K562 (cell line): ENCODE measurements around the gene SPRR3. TPM values are rescaled to one million over a fixed set of nuclear protein-coding genes. Genes with fewer than 3 reads are reported as not detected.

Source experiments
- ATAC-seq: fragments of 200-7000 bp; cut with Tn5 transposase; 3 replicates; pipeline ENCODE4 v1.9.1; 2020; ENCODE audit warnings: moderate library complexity
- BruUV-seq: library from RNA; stranded (reverse); fragments of 400-500 nt; replicated peaks from 2 replicates; lab custom pipeline; 2021; lab: Mats Ljungman, UMichigan
- CTCF ChIA-PET: fragments of 300-600 bp; formaldehyde crosslinking; extraction: SDS; loops from one replicate; lab custom pipeline; 2021; ENCODE audit warnings: low intra/inter-chr PET ratio; lab: Yijun Ruan, JAX
- POLR2A ChIA-PET: fragments of 300-600, 350-650 bp; sonication (Branson Sonifier 250); formaldehyde crosslinking; extraction: SDS; loops from one replicate; lab custom pipeline; 2021; ENCODE audit warnings: antibody characterized with exemption, inconsistent platforms; lab: Yijun Ruan, JAX
- DNase-seq, 4 experiments: peaks; one replicate each; pipeline versions ENCODE4 v3.0.0 to v3.0.0-alpha.2; 2011 to 2018; ENCODE audit warnings: low spot score in 3 of 4, mixed read lengths in 3 of 4; ENCODE audit errors: extremely low read depth in 1 of 4
- FAIRE-seq: peaks from 2 replicates; lab custom pipeline; 2011; peaks lifted over from hg19 to GRCh38; lab: Jason Lieb, UNC
- H2AFZ ChIP-seq: 2 replicates; pipeline ENCODE4 v1.6.0; 2011; ENCODE audit warnings: low read depth, low read length, control low read depth, inconsistent platforms
- H3K27ac ChIP-seq: fragments of 200-600 bp; 3 replicates; pipeline ENCODE4 v1.8.0; 2011; ENCODE audit warnings: low read depth, mild to moderate bottlenecking, control low read depth, inconsistent platforms, low read length, moderate library complexity, mixed read lengths; ENCODE audit errors: extremely low read depth
- H3K27me3 ChIP-seq, 2 experiments: fragments of 300-600 bp in 1 of 2; 2 replicates in 1 of 2; 3 replicates in 1 of 2; pipeline versions ENCODE4 v1.6.0 to v1.8.0; 2011; ENCODE audit warnings: inconsistent platforms in 2 of 2, low read length in 2 of 2, mild to moderate bottlenecking in 1 of 2, mixed read lengths in 1 of 2, moderate library complexity in 1 of 2; ENCODE audit not compliant: control insufficient read depth in 2 of 2, insufficient read depth in 2 of 2
- H3K36me3 ChIP-seq: fragments of 300-600 bp; 3 replicates; pipeline ENCODE4 v1.8.0; 2011; ENCODE audit warnings: mild to moderate bottlenecking, low read length, inconsistent platforms; ENCODE audit not compliant: control insufficient read depth, insufficient read depth
- H3K4me1 ChIP-seq, 2 experiments: fragments of 200-600 bp in 1 of 2; replicated peaks in 1 of 2; 2 replicates in 1 of 2; 3 replicates in 1 of 2; pipeline versions ENCODE4 v1.5.1 to v1.8.0; 2011; ENCODE audit warnings: inconsistent platforms in 2 of 2, low read length in 2 of 2, mild to moderate bottlenecking in 1 of 2, mixed read lengths in 1 of 2, moderate library complexity in 1 of 2; ENCODE audit not compliant: control insufficient read depth in 2 of 2, insufficient read depth in 2 of 2
- H3K4me2 ChIP-seq: 2 replicates; pipeline ENCODE4 v1.6.1; 2011; ENCODE audit warnings: low read length, control low read depth, inconsistent platforms, mixed read lengths; ENCODE audit not compliant: insufficient read depth
- H3K4me3 ChIP-seq: fragments of 200-600 bp; sonication (generic), shearing (Covaris generic); 2 replicates; pipeline ENCODE4 v1.5.1; 2016; ENCODE audit warnings: control low read depth, inconsistent platforms
- H3K79me2 ChIP-seq: fragments of 200-600 bp; 3 replicates; pipeline ENCODE4 v1.8.0; 2011; ENCODE audit warnings: low read length, inconsistent platforms; ENCODE audit not compliant: control insufficient read depth, insufficient read depth
- H3K9ac ChIP-seq, 2 experiments: 2 replicates each; pipeline versions ENCODE4 v1.6.0 to v1.6.1; 2011; ENCODE audit warnings: low read depth in 2 of 2, low read length in 2 of 2, control low read depth in 1 of 2, inconsistent platforms in 1 of 2, mild to moderate bottlenecking in 1 of 2, mixed read lengths in 1 of 2; ENCODE audit not compliant: insufficient read depth in 1 of 2
- H3K9me1 ChIP-seq: one replicate; pipeline ENCODE4 v1.6.0; 2011; ENCODE audit warnings: inconsistent platforms, mild to moderate bottlenecking, low read length, moderate library complexity; ENCODE audit not compliant: control insufficient read depth, insufficient read depth
- H3K9me3 ChIP-seq: replicated peaks from 2 replicates; pipeline ENCODE4 v1.5.1; 2011; ENCODE audit warnings: low read depth, low read length, inconsistent platforms; ENCODE audit not compliant: control insufficient read depth, insufficient read depth
- H4K20me1 ChIP-seq: replicated peaks from 2 replicates; pipeline ENCODE4 v1.6.1; 2011; ENCODE audit warnings: low read length, inconsistent platforms, mixed read lengths; ENCODE audit not compliant: control insufficient read depth, insufficient read depth
- BRD4 ChIP-seq: fragments of 200-600 bp; sonication (generic); IDR thresholded peaks from 2 replicates; pipeline ENCODE4 v1.6.1; 2017; ENCODE audit warnings: inconsistent platforms
- MED1 ChIP-seq: sonication (generic); formaldehyde crosslinking; IDR thresholded peaks from 2 replicates; pipeline ENCODE4 v1.8.1; 2023; ENCODE audit warnings: missing genetic modification reagents, borderline replicate concordance
- PHF8 ChIP-seq: fragments of 200-600 bp; sonication (generic); IDR thresholded peaks from 2 replicates; pipeline ENCODE4 v1.6.1; 2012; ENCODE audit warnings: mixed run types, mild to moderate bottlenecking, inconsistent platforms, low read length, moderate library complexity, borderline replicate concordance
- RERE ChIP-seq: sonication (generic); formaldehyde crosslinking; IDR thresholded peaks from 2 replicates; pipeline ENCODE4 v1.8.0; 2023; ENCODE audit warnings: missing genetic modification reagents, mild to moderate bottlenecking, borderline replicate concordance
- RFX1 ChIP-seq: fragments of 450-650 bp; IDR thresholded peaks from 2 replicates; pipeline ENCODE4 v1.6.1; 2016; ENCODE audit warnings: mild to moderate bottlenecking, moderate library complexity
- SRF ChIP-seq, 2 experiments: fragments of 250-450, 450-650 bp in 1 of 2; sonication (Bioruptor Pico) in 1 of 2; sonication (generic) in 1 of 2; formaldehyde crosslinking; IDR thresholded peaks; 2 replicates each; pipeline versions ENCODE4 v1.5.0 to v1.5.1; 2020 to 2022; ENCODE audit warnings: mild to moderate bottlenecking in 1 of 2, missing genetic modification reagents in 1 of 2
- ZNF121 ChIP-seq: sonication (generic); formaldehyde crosslinking; conservative IDR thresholded peaks from 2 replicates; pipeline ENCODE4 v1.8.0; 2022; ENCODE audit warnings: missing genetic modification reagents
- WGBS: fragments of 100-300 bp; shearing (Covaris generic); methylation state at CpG from one replicate; pipeline ENCODE4 v1.1.6; 2016; ENCODE audit warnings: low coverage, mixed read lengths; ENCODE audit not compliant: insufficient coverage; ENCODE audit errors: missing lambda C conversion rate; 5-methylcytosine and 5-hydroxymethylcytosine counted together
- in situ Hi-C: fragments of 300-500 bp; cut with MboI; formaldehyde crosslinking; loops from 4 replicates; pipeline ENCODE4 v1.15.0; 2018; ENCODE audit warnings: inconsistent platforms, mixed read lengths
- intact Hi-C: fragments of 100-400 bp; cut with micrococcal nuclease; formaldehyde crosslinking; loops from 2 replicates; pipeline ENCODE4 v1.14.2; 2022
- polyA plus RNA-seq, 8 experiments: library from polyadenylated mRNA; depleted of rRNA in 4 of 8; stranded (reverse) in 5 of 8; unstranded in 3 of 8; fragments of >200 nt; fragmentation: Nextera tagmentation in 2 of 8; fragmentation: Illumina TruSeq in 1 of 8; extraction: Ambion mirVana in 2 of 8; extraction: Trizol in 1 of 8; gene quantifications; 2 replicates each; pipeline versions ENCODE4 v1.2.1 to v1.2.3, GENCODE V29; 2011 to 2014; ENCODE audit warnings: inconsistent platforms in 1 of 8, missing spikeins in 1 of 8
- total RNA-seq, 7 experiments: library from RNA; depleted of rRNA in 6 of 7; stranded (reverse); fragments of >200 nt in 6 of 7; fragmentation: Illumina TruSeq in 2 of 7; extraction: Trizol in 2 of 7; gene quantifications; 2 replicates each; pipeline versions ENCODE4 v1.2.1 to v1.2.3, GENCODE V29; 2011 to 2021; ENCODE audit warnings: low replicate concordance in 1 of 7

SPRR3 gene
- total and polyA plus RNA-seq, 9 of the 15 experiments (the other 6 are each of a cell fraction or from before 2014, with no cell fraction given) = not detected

GRCh38 chr1:153035211-153035610 is 33.7 kb downstream of the SPRR3 start:
- TF ChIP-seq PHF8 = no peak
- TF ChIP-seq ZNF121 = no peak
- 0 out of 2 replicates have a peak, but pooled peaks have one; percentile 8 for TF ChIP-seq RFX1
- no peaks in the 10 kb centered on the region for H3K9me3 ChIP-seq
- H3K4me3 ChIP-seq = no peak overlapping the region
- no peaks in the 10 kb centered on the region for H3K79me2 ChIP-seq
- 6% methylated on average over 1 of the region's 1 CpG for WGBS
- POLR2A ChIA-PET = no interaction called here
- no peak overlapping the region for H3K27ac ChIP-seq
- H3K9me1 ChIP-seq = no peaks in the 10 kb centered on the region
- H3K4me1 ChIP-seq = no peaks in the 10 kb centered on the region
- H3K9ac ChIP-seq = no peak overlapping the region
- no peak overlapping the region for H3K4me2 ChIP-seq
- CTCF ChIA-PET = no interaction called here
- H3K36me3 ChIP-seq = no peaks in the 10 kb centered on the region
- in situ Hi-C loops = no loop called here
- no peak overlapping the region for H2AFZ ChIP-seq
- FAIRE-seq = no peak
- H3K27me3 ChIP-seq = no peaks in the 10 kb centered on the region
- H4K20me1 ChIP-seq = no peaks in the 10 kb centered on the region
- DNase-seq = no peak
- no peak for ATAC-seq
- BruUV-seq = no TSS peak
- intact Hi-C loops = no loop called here

- H3K27ac ChIP-seq = peak within 1 kb of the TSS; percentile 57; the same call in 2 of the 3 replicates
- peak in 1 of 4 experiments; percentile 35 for DNase-seq
- no peaks in the 10 kb centered on the region for H3K9me3 ChIP-seq
- TF ChIP-seq MED1 (no peak), SRF (CRISPR knock-in tag; IDR thresholded peaks at IDR 0.05) (peak in 1 of 2 experiments; percentile 72; a peak in 2 of 4 replicates), BRD4 (no peak), RERE (CRISPR knock-in tag) (no peak)
These were observed 39.5 kb downstream of the SPRR3 start, which contains the start of gene SPRR2D for GRCh38 chr1:153040950-153041631. Gene SPRR2D, minus strand, starts transcription at chr1:153041120. Its CDS starts 774 bp downstream, at chr1:153040346.

More at GRCh38 chr1:153040950-153041631, 39.5 kb downstream of the SPRR3 start, which contains the start of gene SPRR2D:
- 0 out of 4 replicates have a peak within 1 kb of the TSS, but pooled peaks of 1 of the 2 experiments have one; percentile 6 for H3K9ac ChIP-seq
- no TSS peak for BruUV-seq
- peak within 1 kb of the TSS; percentile 3; the same call in 1 of the 2 replicates for H2AFZ ChIP-seq
- peak within 1 kb of the TSS; percentile 24; the same call in 1 of the 2 replicates for H3K4me2 ChIP-seq
- intact Hi-C loops (no loop called here), in situ Hi-C loops (no loop called here)
- no peaks in the 10 kb centered on the region for H3K27me3 ChIP-seq
- no peaks in the 10 kb centered on the region for H4K20me1 ChIP-seq
- H3K36me3 ChIP-seq = no peaks in the 10 kb centered on the region
- no peak for FAIRE-seq
- no peaks in the 10 kb centered on the region for H3K79me2 ChIP-seq
- H3K4me3 ChIP-seq = no peak within 1 kb of the TSS
- POLR2A ChIA-PET = no interaction called here
- peaks cover 0 to 22% of the 10 kb centered on the region in 2 experiments; a peak in 3 of 5 replicates for H3K4me1 ChIP-seq
- CTCF ChIA-PET = no interaction called here
- 1% methylated on average over 4 of the region's 4 CpGs for WGBS
- ATAC-seq = peak; percentile 83
- no peaks in the 10 kb centered on the region for H3K9me1 ChIP-seq
